Ishikawa (cell line): ENCODE data around the gene FAM114A2.

Experiments used
- CEBPB ChIP-seq: IDR thresholded peaks from 2 replicates; pipeline ENCODE4 v1.6.1; 2012
- EGR1 ChIP-seq: IDR thresholded peaks from 2 replicates; pipeline ENCODE4 v1.6.1; 2012
- EP300 ChIP-seq: IDR thresholded peaks from 2 replicates; pipeline ENCODE4 v1.6.1; 2012; ENCODE audit warnings: borderline replicate concordance
- FOXM1 ChIP-seq: IDR thresholded peaks from 2 replicates; pipeline ENCODE4 v1.6.1; 2012; ENCODE audit warnings: low read depth, borderline replicate concordance
- MAX ChIP-seq: IDR thresholded peaks from 2 replicates; pipeline ENCODE4 v1.6.1; 2012
- NFIC ChIP-seq: IDR thresholded peaks from 2 replicates; pipeline ENCODE4 v1.6.1; 2012
- RAD21 ChIP-seq: IDR thresholded peaks from 2 replicates; pipeline ENCODE4 v1.6.1; 2012; ENCODE audit warnings: low read depth
- REST ChIP-seq: IDR thresholded peaks from 2 replicates; pipeline ENCODE4 v1.6.1; 2012; ENCODE audit warnings: low read depth, mild to moderate bottlenecking
- TAF1 ChIP-seq: IDR thresholded peaks from 2 replicates; pipeline ENCODE4 v1.6.1; 2012; ENCODE audit warnings: low read depth, mild to moderate bottlenecking
- TEAD4 ChIP-seq: IDR thresholded peaks from 2 replicates; pipeline ENCODE4 v1.6.1; 2012
- YY1 ChIP-seq: IDR thresholded peaks from 2 replicates; pipeline ENCODE4 v1.6.1; 2012; ENCODE audit warnings: low read depth

- TF ChIP-seq RAD21 (no peak), NFIC (no peak), TEAD4 (no peak), YY1 (no peak), EGR1 (no peak), REST (no peak), MAX (no peak), EP300 (no peak), TAF1 (no peak), CEBPB (no peak), FOXM1 (no peak)
These were observed 47.5 kb downstream of the FAM114A2 start for GRCh38 chr5:153991168-153991567.
